Activated naive CD4-positive, alpha-beta T cell treated with anti-CD3 and anti-CD28 coated beads, Interleukin-2, amount 50 U/mL, for 24 hours (primary cell): ENCODE results near the gene VASN.

Experiments used
- H3K27ac Mint-ChIP-seq: one replicate; pipeline ENCODE4 v1.8.0; 2021; ENCODE audit warnings: mild to moderate bottlenecking, mixed read lengths
- H3K27me3 Mint-ChIP-seq: one replicate; pipeline ENCODE4 v1.8.0; 2021; ENCODE audit warnings: mixed read lengths
- H3K36me3 Mint-ChIP-seq: one replicate; pipeline ENCODE4 v1.8.0; 2021; ENCODE audit warnings: mixed read lengths
- H3K4me1 Mint-ChIP-seq: one replicate; pipeline ENCODE4 v1.8.0; 2021; ENCODE audit warnings: mixed read lengths
- H3K4me3 Mint-ChIP-seq: one replicate; pipeline ENCODE4 v1.8.0; 2021; ENCODE audit warnings: mild to moderate bottlenecking, mixed read lengths
- H3K9me3 Mint-ChIP-seq: one replicate; pipeline ENCODE4 v1.8.0; 2021; ENCODE audit warnings: mixed read lengths

VASN gene

GRCh38 chr16:4372578-4373355, 1.1 kb downstream of the VASN start:
- H3K27me3 Mint-ChIP-seq, result no peaks in the 10 kb centered on the region

GRCh38 chr16:4373356-4373908, 1.8 kb downstream of the VASN start:
- no peak overlapping the region for H3K27ac Mint-ChIP-seq
- no peaks in the 10 kb centered on the region for H3K36me3 Mint-ChIP-seq
- H3K4me1 Mint-ChIP-seq, result peaks cover 17% of the 10 kb centered on the region
- no peaks in the 10 kb centered on the region for H3K9me3 Mint-ChIP-seq
- H3K27me3 Mint-ChIP-seq, result no peaks in the 10 kb centered on the region
- no peak overlapping the region for H3K4me3 Mint-ChIP-seq

More at GRCh38 chr16:4372578-4373355, 1.1 kb downstream of the VASN start:
- H3K4me3 Mint-ChIP-seq, result peak overlapping the region; percentile 82
- no peaks in the 10 kb centered on the region for H3K36me3 Mint-ChIP-seq
- H3K9me3 Mint-ChIP-seq, result no peaks in the 10 kb centered on the region
- H3K4me1 Mint-ChIP-seq, result peaks cover 14% of the 10 kb centered on the region
- no peak overlapping the region for H3K27ac Mint-ChIP-seq

GRCh38 chr16:4373909-4374742, 2.5 kb downstream of the VASN start:
- no peaks in the 10 kb centered on the region for H3K36me3 Mint-ChIP-seq
- peaks cover 17% of the 10 kb centered on the region for H3K4me1 Mint-ChIP-seq
- H3K27ac Mint-ChIP-seq, result no peak overlapping the region
- H3K27me3 Mint-ChIP-seq, result no peaks in the 10 kb centered on the region
- no peaks in the 10 kb centered on the region for H3K9me3 Mint-ChIP-seq
- no peak overlapping the region for H3K4me3 Mint-ChIP-seq

GRCh38 chr16:4375717-4376116, 4.1 kb downstream of the VASN start:
- no peak overlapping the region for H3K27ac Mint-ChIP-seq
- no peaks in the 10 kb centered on the region for H3K9me3 Mint-ChIP-seq
- no peaks in the 10 kb centered on the region for H3K36me3 Mint-ChIP-seq
- H3K27me3 Mint-ChIP-seq, result no peaks in the 10 kb centered on the region
- peaks cover 17% of the 10 kb centered on the region for H3K4me1 Mint-ChIP-seq
- no peak overlapping the region for H3K4me3 Mint-ChIP-seq

DNA sequence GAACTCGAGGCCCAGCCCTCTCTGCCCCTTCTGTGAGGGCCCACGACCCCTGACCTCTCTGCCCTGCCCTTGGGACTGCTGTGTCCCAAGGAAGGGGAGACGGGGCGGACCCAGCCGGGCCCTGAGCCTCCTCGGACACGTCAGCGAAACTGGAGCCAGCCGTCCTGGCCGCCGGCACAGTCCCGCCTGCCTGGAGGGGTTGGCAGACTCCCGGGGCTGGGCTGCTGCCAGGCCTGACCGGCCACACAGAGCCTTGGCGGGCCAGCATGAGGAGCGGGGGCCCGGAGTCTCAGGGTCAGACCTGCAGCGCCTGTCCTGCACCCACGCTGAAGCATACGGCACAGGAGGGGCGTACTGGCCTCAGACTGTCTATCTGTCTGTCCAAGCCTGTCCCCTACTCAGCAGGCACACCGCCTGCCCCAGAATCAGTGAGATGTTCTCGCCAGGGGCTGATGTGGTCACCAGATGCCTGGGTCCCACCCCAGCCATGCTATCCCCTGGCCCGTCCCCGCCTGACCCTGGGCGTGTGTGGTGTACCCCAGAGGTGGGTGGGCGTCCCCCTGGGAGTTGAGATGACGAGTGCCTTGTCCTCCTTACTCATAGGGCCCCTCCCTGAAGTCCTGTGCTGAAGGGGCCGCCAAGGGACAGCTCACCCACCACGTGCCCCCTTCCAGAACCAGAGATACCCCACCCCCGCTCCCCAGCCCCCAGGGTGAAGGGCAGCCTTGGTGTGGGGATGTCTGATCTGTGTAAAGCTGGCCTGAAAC, 4.7 kb downstream of the VASN start:
- H3K4me1 Mint-ChIP-seq, result peaks cover 17% of the 10 kb centered on the region
- H3K36me3 Mint-ChIP-seq, result no peaks in the 10 kb centered on the region
- no peaks in the 10 kb centered on the region for H3K27me3 Mint-ChIP-seq
- no peak overlapping the region for H3K27ac Mint-ChIP-seq
- H3K9me3 Mint-ChIP-seq, result no peaks in the 10 kb centered on the region
- no peak overlapping the region for H3K4me3 Mint-ChIP-seq

DNA sequence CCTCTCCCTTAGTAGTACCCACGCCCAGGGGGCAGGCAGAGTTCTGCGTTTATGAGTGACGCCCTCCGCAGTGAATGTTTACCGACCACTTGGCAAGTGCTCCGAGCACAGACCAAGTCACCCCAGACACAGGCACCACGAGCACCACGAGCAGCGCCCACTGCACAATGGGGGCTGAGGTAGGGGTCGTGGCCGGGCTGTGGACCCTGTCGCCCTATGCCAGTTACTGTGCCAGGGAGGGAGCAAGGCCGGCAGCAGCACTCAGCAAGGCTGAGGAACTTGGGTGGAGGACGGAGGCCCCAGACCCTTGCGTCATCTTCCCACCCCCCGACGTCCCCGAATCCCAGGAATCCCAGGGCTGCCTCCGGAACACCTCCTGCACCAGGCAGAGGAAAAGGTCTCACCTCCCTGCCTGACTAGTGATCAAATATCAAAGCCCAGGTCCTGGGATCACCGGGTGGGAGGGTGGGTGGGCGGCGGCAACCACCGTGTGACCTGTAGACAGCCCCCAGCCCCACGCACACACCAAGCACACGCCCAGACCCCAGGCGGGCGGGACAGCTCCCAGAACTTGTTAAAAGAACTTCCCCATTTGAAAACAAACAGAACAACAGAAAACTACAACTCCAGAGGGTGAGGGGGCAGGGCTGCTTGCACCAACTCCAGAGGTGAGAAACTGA, 5.4 kb downstream of the VASN start:
- H3K27me3 Mint-ChIP-seq, result no peaks in the 10 kb centered on the region
- H3K4me1 Mint-ChIP-seq, result peaks cover 17% of the 10 kb centered on the region
- no peak overlapping the region for H3K27ac Mint-ChIP-seq
- no peaks in the 10 kb centered on the region for H3K9me3 Mint-ChIP-seq
- no peaks in the 10 kb centered on the region for H3K36me3 Mint-ChIP-seq
- H3K4me3 Mint-ChIP-seq, result no peak overlapping the region

DNA sequence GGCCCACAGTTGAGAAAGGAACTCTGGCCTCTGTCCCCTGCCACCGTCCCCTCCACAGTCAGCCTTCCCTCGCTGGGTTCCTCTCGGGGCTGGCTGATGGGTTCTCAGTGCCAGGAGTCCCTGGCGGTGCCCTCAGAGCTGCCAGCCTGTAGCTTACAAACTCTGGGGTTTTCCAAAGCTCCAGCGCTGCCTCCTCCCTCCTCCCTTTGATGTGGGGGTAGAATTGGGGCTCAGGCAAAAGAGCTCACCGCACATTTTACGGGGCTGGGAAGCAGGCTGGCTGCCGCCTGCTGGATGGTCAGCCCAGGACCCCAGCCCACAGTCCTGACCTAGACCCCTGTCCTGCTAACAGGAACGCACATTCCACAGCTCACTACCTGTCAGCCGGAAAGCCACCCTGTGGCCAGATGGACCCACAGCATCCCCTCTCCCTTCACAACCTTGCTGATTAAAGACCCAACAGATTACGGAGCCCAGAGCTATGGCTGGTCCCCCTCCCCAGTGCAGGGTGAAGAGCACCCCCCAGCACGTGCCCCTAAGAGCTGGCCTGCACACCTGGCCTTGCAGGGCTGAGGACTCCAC, 6.0 kb downstream of the VASN start:
- Mint-ChIP-seq H3K27me3 (no peaks in the 10 kb centered on the region), H3K36me3 (no peaks in the 10 kb centered on the region), H3K4me3 (no peak overlapping the region), H3K4me1 (peaks cover 16% of the 10 kb centered on the region), H3K9me3 (no peaks in the 10 kb centered on the region), H3K27ac (no peak overlapping the region)

- Mint-ChIP-seq H3K27me3 (no peaks in the 10 kb centered on the region), H3K4me3 (no peak overlapping the region), H3K36me3 (no peaks in the 10 kb centered on the region), H3K4me1 (peaks cover 12% of the 10 kb centered on the region), H3K27ac (no peak overlapping the region), H3K9me3 (no peaks in the 10 kb centered on the region)
These were observed 6.6 kb downstream of the VASN start for GRCh38 chr16:4378161-4378666.

DNA sequence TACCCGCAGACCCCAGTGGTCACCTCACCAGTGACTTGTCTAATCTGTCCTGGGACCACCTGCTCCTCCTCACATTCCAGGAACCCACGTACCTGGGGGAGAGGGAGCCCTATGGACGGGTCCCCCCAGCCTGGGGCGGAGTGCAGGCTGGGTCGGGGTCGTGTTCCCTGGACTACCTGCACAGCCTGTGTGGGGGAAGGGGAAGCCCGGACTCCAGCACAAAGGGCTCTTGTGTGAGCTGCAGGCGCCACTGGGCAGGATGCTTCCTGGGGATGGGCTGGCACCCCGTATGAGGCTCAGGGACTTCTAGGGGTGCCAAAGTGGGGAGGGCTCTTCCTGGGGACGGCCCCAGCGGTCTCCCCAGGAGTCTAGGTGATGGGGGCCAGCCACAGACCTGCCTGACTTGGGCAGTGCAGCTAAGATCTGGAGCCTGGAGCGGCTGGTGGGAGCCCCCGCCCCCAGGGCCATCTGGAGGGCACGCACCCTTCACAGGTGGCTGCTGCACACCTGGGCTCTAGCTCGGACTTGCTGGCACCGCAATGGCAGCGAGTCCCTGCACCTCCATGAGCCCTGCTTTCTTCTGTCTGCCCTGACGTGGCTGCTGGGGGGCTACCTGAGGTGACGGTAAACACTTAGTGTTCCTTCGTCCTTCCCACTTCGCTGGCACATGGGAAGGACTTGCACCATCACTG, 7.5 kb downstream of the VASN start:
- Mint-ChIP-seq H3K4me1 (peaks cover 12% of the 10 kb centered on the region), H3K27ac (no peak overlapping the region), H3K4me3 (no peak overlapping the region), H3K27me3 (no peaks in the 10 kb centered on the region), H3K9me3 (no peaks in the 10 kb centered on the region), H3K36me3 (no peaks in the 10 kb centered on the region)

- Mint-ChIP-seq H3K27ac (no peak overlapping the region), H3K27me3 (no peaks in the 10 kb centered on the region)
These were observed 8.7 kb downstream of the VASN start for GRCh38 chr16:4380119-4381063.

DNA sequence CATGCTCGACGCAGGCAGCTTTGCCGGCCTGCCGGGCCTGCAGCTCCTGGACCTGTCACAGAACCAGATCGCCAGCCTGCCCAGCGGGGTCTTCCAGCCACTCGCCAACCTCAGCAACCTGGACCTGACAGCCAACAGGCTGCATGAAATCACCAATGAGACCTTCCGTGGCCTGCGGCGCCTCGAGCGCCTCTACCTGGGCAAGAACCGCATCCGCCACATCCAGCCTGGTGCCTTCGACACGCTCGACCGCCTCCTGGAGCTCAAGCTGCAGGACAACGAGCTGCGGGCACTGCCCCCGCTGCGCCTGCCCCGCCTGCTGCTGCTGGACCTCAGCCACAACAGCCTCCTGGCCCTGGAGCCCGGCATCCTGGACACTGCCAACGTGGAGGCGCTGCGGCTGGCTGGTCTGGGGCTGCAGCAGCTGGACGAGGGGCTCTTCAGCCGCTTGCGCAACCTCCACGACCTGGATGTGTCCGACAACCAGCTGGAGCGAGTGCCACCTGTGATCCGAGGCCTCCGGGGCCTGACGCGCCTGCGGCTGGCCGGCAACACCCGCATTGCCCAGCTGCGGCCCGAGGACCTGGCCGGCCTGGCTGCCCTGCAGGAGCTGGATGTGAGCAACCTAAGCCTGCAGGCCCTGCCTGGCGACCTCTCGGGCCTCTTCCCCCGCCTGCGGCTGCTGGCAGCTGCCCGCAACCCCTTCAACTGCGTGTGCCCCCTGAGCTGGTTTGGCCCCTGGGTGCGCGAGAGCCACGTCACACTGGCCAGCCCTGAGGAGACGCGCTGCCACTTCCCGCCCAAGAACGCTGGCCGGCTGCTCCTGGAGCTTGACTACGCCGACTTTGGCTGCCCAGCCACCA, 9.7 kb downstream of the VASN start:
- Mint-ChIP-seq H3K4me1 (peaks cover 4% of the 10 kb centered on the region), H3K27ac (no peak overlapping the region), H3K4me3 (no peak overlapping the region), H3K9me3 (no peaks in the 10 kb centered on the region), H3K27me3 (no peaks in the 10 kb centered on the region), H3K36me3 (no peaks in the 10 kb centered on the region)

More at GRCh38 chr16:4380119-4381063, 8.7 kb downstream of the VASN start:
- Mint-ChIP-seq H3K4me1 (peaks cover 8% of the 10 kb centered on the region), H3K9me3 (no peaks in the 10 kb centered on the region), H3K4me3 (no peak overlapping the region), H3K36me3 (no peaks in the 10 kb centered on the region)

DNA sequence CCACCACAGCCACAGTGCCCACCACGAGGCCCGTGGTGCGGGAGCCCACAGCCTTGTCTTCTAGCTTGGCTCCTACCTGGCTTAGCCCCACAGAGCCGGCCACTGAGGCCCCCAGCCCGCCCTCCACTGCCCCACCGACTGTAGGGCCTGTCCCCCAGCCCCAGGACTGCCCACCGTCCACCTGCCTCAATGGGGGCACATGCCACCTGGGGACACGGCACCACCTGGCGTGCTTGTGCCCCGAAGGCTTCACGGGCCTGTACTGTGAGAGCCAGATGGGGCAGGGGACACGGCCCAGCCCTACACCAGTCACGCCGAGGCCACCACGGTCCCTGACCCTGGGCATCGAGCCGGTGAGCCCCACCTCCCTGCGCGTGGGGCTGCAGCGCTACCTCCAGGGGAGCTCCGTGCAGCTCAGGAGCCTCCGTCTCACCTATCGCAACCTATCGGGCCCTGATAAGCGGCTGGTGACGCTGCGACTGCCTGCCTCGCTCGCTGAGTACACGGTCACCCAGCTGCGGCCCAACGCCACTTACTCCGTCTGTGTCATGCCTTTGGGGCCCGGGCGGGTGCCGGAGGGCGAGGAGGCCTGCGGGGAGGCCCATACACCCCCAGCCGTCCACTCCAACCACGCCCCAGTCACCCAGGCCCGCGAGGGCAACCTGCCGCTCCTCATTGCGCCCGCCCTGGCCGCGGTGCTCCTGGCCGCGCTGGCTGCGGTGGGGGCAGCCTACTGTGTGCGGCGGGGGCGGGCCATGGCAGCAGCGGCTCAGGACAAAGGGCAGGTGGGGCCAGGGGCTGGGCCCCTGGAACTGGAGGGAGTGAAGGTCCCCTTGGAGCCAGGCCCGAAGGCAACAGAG, 10.5 kb downstream of the VASN start:
- no peak overlapping the region for H3K27ac Mint-ChIP-seq
- H3K9me3 Mint-ChIP-seq, result no peaks in the 10 kb centered on the region
- peaks cover 4% of the 10 kb centered on the region for H3K4me1 Mint-ChIP-seq
- H3K36me3 Mint-ChIP-seq, result no peaks in the 10 kb centered on the region
- H3K4me3 Mint-ChIP-seq, result no peak overlapping the region
- H3K27me3 Mint-ChIP-seq, result no peaks in the 10 kb centered on the region
